Cortex of kidney (tissue), 1 donor: ENCODE results near the gene CPAMD8.
"Not testable (repeated sequence)": the region's sequence is repeated elsewhere in the genome, so short reads cannot be mapped to it uniquely, and the experiment has no call there.

Experiments
- DNase-seq: peaks from one replicate; lab custom pipeline; 2025; lab: John Stamatoyannopoulos, UW

The CPAMD8 gene

DNA sequence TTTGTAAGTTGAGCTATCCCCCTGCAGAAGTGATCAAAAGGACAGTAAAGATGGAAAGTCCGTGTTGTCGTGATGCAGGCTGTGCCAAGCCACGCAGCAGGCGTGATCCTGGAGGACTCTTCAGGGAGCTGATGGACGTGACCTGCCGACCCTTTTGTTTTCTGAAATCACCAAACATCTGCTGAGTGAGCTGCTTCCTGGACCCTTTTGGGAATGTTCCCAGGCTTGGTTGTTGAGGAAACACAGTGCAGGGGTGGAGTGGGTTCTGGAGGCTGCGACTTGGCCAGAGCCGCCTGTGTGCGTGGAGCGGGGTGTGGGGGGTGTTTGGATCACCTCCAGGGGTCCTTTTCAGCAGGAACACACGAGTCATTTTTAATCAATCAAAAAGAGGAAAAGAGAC is 15.4 kb upstream of the CPAMD8 start:
- no peak for DNase-seq

DNA sequence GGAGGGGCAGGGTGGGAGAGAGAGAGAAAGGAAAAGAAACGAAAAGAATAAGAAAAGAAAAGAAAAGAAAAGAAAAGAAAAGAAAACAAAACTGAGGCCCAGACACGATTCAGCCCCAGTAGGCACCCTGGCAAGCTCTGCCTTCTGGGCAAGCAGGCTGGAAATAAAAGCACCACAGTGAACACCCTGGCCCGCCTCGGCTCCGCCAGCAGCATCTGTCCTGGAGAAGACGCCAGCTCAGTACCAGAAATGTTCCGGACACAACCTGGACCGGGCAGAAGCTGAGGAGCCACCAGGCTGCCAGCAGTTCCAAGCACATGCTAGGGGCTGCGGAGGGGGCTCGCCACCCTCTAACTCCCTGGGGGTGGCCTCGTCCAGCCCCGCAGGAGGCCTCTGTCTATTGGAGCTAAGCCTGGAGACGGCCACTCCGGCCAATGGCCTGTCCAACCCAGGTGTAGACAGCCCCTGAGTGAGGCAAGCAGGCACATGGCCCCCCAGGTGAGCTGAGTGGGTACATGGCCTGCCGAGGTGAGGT is 11.4 kb upstream of the CPAMD8 start:
- DNase-seq: no peak

GRCh38 chr19:17037184-17037583 is 10.6 kb upstream of the CPAMD8 start:
- no peak for DNase-seq

GRCh38 chr19:17036640-17037039 is 10.0 kb upstream of the CPAMD8 start:
- DNase-seq: no peak

- no peak for DNase-seq
Observed at GRCh38 chr19:17035842-17036424, 9.3 kb upstream of the CPAMD8 start.

DNA sequence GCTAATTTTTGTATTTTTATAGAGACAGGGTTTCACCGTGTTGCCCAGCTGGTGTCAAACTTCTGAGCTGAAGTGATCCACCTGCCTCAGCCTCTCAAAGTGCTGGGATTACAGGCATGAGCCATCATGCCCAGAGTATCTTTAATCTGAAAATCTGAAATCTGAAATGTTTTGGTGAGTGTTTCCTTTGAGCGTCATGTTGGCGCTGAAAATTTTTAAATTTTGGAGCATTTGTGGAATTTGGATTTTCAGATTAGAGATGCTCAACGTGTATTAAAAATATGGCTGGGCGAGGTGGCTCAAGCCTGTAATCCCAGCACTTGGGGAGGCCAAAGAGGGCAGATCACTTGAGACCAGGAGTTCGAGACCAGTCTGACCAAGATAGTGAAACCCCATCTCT is 5.1 kb upstream of the CPAMD8 start:
- DNase-seq: no peak

- no peak for DNase-seq
Observed at GRCh38 chr19:17027535-17027975, 945 bp upstream of the CPAMD8 start.

- no peak for DNase-seq
Observed at GRCh38 chr19:17025991-17026658, 485 bp downstream of the CPAMD8 start.

DNA sequence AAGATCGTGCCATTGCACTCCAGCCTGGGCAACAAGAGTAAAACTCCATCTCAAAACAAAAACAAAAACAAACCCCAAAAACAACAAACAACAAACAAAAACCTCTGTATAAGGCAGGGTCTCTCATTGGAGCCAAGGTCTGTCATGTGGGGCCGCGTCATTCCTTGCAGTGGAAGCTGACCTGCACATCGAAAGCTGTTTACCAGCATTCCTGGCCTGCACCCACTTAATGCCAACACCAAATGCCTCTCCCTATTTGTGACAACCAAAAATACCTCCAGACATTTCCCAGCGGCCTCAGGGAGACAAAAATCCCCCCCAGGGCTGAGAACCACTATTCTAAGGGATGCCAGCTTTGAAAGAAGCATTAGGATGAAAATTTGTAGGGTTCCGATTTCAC is 1.2 kb downstream of the CPAMD8 start:
- DNase-seq: no peak

- not testable (repeated sequence) for DNase-seq
Observed at GRCh38 chr19:17024941-17025340, 1.7 kb downstream of the CPAMD8 start.

GRCh38 chr19:17023805-17024204 is 2.8 kb downstream of the CPAMD8 start:
- DNase-seq: no peak

- no peak for DNase-seq
Observed at GRCh38 chr19:17022738-17023137, 3.9 kb downstream of the CPAMD8 start.

- DNase-seq: no peak
Observed at GRCh38 chr19:17021793-17022590, 4.6 kb downstream of the CPAMD8 start.

GRCh38 chr19:17021328-17021727 is 5.3 kb downstream of the CPAMD8 start:
- DNase-seq: no peak

- no peak for DNase-seq
Observed at GRCh38 chr19:17020823-17021222, 5.8 kb downstream of the CPAMD8 start.

- no peak for DNase-seq
Observed at GRCh38 chr19:17020385-17020784, 6.2 kb downstream of the CPAMD8 start.

GRCh38 chr19:17014212-17014861 is 12.3 kb downstream of the CPAMD8 start:
- DNase-seq: not testable (repeated sequence)

- no peak for DNase-seq
Observed at GRCh38 chr19:17011485-17011884, 15.1 kb downstream of the CPAMD8 start.

DNA sequence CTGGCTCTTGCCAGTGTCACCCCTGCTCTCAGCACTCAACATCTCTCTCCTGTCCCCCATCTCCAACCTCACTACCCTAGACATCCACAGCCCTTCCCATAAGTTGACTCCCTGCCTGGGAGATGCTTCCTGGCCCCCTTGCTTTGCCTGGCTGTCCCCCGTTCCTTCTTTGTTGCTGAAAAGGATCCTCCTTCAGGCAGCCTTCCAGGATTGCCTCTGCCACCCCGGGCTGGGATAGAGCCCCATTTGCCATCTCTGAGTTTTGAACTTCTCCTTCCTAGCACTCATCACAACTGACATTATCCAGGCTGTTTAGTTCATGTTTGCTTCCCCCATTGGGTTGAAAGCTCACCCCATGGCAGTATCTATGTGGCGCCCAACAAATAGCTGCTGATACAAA is 20.0 kb downstream of the CPAMD8 start:
- no peak for DNase-seq

DNA sequence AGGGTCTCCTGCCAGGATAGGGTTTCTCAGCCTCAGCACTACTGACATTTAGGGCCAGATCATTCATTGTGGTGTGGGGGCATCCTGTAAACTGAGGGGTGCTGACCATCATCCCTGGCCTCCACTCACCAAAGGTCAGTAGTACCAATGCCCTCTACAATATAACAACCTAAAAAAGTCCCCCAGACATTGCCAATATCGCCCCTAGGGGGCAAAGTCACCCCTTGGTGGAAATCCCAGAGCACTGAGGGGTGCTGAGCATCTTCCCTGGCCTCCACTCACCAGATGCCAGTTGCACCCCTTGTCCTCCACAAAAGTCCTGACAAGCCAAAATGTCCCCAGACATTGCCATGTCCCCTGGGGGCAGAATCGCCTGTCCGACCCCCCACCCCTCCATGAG is 21.6 kb downstream of the CPAMD8 start:
- DNase-seq: no peak

- no peak for DNase-seq
Observed at GRCh38 chr19:17004386-17004785, 22.2 kb downstream of the CPAMD8 start.

DNA sequence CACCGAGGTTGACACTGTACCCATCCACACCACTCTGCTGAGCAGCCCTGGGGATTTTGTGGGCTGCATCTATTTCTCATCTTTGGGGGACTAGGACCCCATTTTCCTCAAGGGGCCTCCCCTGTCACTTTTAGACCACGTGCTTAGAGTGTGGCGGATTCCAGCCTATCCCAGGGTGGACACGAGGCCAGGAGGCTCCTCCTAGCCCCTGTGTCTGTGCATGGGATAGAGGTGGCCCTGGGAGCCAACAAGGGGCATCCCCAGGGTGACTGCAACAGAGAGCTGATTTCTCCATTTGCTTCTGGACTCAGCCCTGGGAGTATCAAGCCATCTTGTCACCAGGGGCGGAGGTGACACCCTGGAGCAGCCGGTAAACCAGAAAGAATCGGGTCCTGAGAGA is 24.2 kb downstream of the CPAMD8 start:
- DNase-seq: no peak
